Tibial nerve (tissue), 4 donors: ENCODE results near the gene TFEC. TPM values are rescaled to one million over a fixed set of nuclear protein-coding genes. Genes with fewer than 3 reads are reported as not detected.

Source experiments
- DNase-seq, 2 donors: peaks; one replicate each; pipeline ENCODE4 v3.0.0-alpha.2; 2019; ENCODE audit warnings: low spot score in 2 of 2
- H3K27ac ChIP-seq, 4 donors: fragments of 200-600 bp; sonication (generic) in 3 of 4; one replicate each; pipeline ENCODE4 v1.5.1; 2017 to 2019; ENCODE audit warnings: mild to moderate bottlenecking in 1 of 4
- H3K27me3 ChIP-seq, 2 donors: fragments of 200-600 bp; sonication (generic) in 1 of 2; one replicate each; pipeline versions ENCODE4 v1.5.1 to v1.6.0; 2017 to 2019
- H3K36me3 ChIP-seq, 3 donors: fragments of 200-600 bp; sonication (generic); one replicate each; pipeline ENCODE4 v1.5.1; 2018 to 2019
- H3K4me1 ChIP-seq, 4 donors: fragments of 200-600 bp; sonication (generic) in 3 of 4; one replicate each; pipeline ENCODE4 v1.5.1; 2017 to 2019
- H3K4me3 ChIP-seq, 4 donors: fragments of 200-600 bp; sonication (generic) in 3 of 4; one replicate each; pipeline ENCODE4 v1.5.1; 2017 to 2019; ENCODE audit warnings: mild to moderate bottlenecking in 1 of 4, moderate library complexity in 1 of 4
- H3K9me3 ChIP-seq, 4 donors: fragments of 200-600 bp; sonication (generic) in 3 of 4; one replicate each; pipeline ENCODE4 v1.5.1; 2017 to 2019
- CTCF ChIP-seq, 5 experiments: fragments of 200-600 bp in 3 of 5; fragments of 450-650 bp in 2 of 5; sonication (generic) in 3 of 5; IDR thresholded peaks; one replicate each; pipeline ENCODE4 v1.5.1; 2016 to 2019; ENCODE audit warnings: antibody characterized with exemption in 5 of 5, mild to moderate bottlenecking in 3 of 5, moderate library complexity in 2 of 5
- EP300 ChIP-seq, 2 donors: sonication (generic); formaldehyde crosslinking; IDR thresholded peaks; one replicate each; pipeline ENCODE4 v1.6.1; 2017; ENCODE audit warnings: antibody characterized with exemption in 2 of 2, mild to moderate bottlenecking in 1 of 2
- POLR2A ChIP-seq, 2 donors: fragments of 450-650 bp; IDR thresholded peaks; one replicate each; pipeline ENCODE4 v1.6.1; 2017; ENCODE audit warnings: antibody characterized with exemption in 2 of 2, mild to moderate bottlenecking in 2 of 2, moderate library complexity in 2 of 2
- WGBS, 2 donors: methylation state at CpG; one replicate each; pipeline ENCODE4 v1.1.5; 2018; 5-methylcytosine and 5-hydroxymethylcytosine counted together
- total RNA-seq, 4 donors: library from RNA; depleted of rRNA; stranded (reverse); fragments of >200 nt; gene quantifications; one replicate each; pipeline ENCODE4 v1.1.0, GENCODE V29; 2016

TFEC gene
- total RNA-seq, 4 donors from 2014 or later, result 2.6 to 9.9 (median 4.1) TPM

GRCh38 chr7:115975766-115976165, 54.8 kb downstream of the TFEC start:
- no peak overlapping the region for H3K4me3 ChIP-seq
- H3K36me3 ChIP-seq, result no peaks in the 10 kb centered on the region
- 74 to 79% methylated on average over 5 of the region's 5 CpGs for WGBS, 2 donors
- H3K27ac ChIP-seq, result no peak overlapping the region
- H3K9me3 ChIP-seq, result no peaks in the 10 kb centered on the region
- TF ChIP-seq EP300 (IDR thresholded peaks at IDR 0.05) (no peak), CTCF (IDR thresholded peaks at IDR 0.05) (no peak), POLR2A (IDR thresholded peaks at IDR 0.05) (no peak)
- no peaks in the 10 kb centered on the region for H3K27me3 ChIP-seq
- no peaks in the 10 kb centered on the region for H3K4me1 ChIP-seq
- DNase-seq, result no peak

GRCh38 chr7:115973406-115973805, 57.2 kb downstream of the TFEC start:
- no peak for DNase-seq
- no peaks in the 10 kb centered on the region for H3K27me3 ChIP-seq
- H3K36me3 ChIP-seq, result no peaks in the 10 kb centered on the region
- H3K4me1 ChIP-seq, result no peaks in the 10 kb centered on the region
- TF ChIP-seq EP300 (IDR thresholded peaks at IDR 0.05) (no peak), POLR2A (IDR thresholded peaks at IDR 0.05) (no peak), CTCF (IDR thresholded peaks at IDR 0.05) (no peak)
- H3K4me3 ChIP-seq, result no peak overlapping the region
- H3K9me3 ChIP-seq, result no peaks in the 10 kb centered on the region
- 85 to 92% methylated on average over 3 of the region's 3 CpGs for WGBS, 2 donors
- H3K27ac ChIP-seq, result no peak overlapping the region

GRCh38 chr7:115971506-115971905, 59.1 kb downstream of the TFEC start:
- TF ChIP-seq EP300 (IDR thresholded peaks at IDR 0.05), result no peak
- TF ChIP-seq POLR2A (IDR thresholded peaks at IDR 0.05), result no peak
- TF ChIP-seq CTCF (IDR thresholded peaks at IDR 0.05), result no peak

GRCh38 chr7:115968596-115968995, 62.0 kb downstream of the TFEC start:
- WGBS, 2 donors, result 88 to 91% methylated on average over 1 of the region's 1 CpG
- TF ChIP-seq CTCF (IDR thresholded peaks at IDR 0.05), result no peak
- TF ChIP-seq POLR2A (IDR thresholded peaks at IDR 0.05), result no peak
- TF ChIP-seq EP300 (IDR thresholded peaks at IDR 0.05), result no peak
- Histone ChIP-seq H3K27ac (no peak overlapping the region), H3K27me3 (no peaks in the 10 kb centered on the region), H3K36me3 (no peaks in the 10 kb centered on the region), H3K9me3 (no peaks in the 10 kb centered on the region), H3K4me1 (peaks cover 0 to 4% (median 0%) of the 10 kb centered on the region in 4 donors), H3K4me3 (no peak overlapping the region)
- no peak for DNase-seq

More at GRCh38 chr7:115971506-115971905, 59.1 kb downstream of the TFEC start:
- H3K4me3 ChIP-seq, result no peak overlapping the region
- H3K27me3 ChIP-seq, result no peaks in the 10 kb centered on the region
- no peak overlapping the region for H3K27ac ChIP-seq
- H3K4me1 ChIP-seq, result no peaks in the 10 kb centered on the region
- no peak for DNase-seq
- no peaks in the 10 kb centered on the region for H3K9me3 ChIP-seq
- no peaks in the 10 kb centered on the region for H3K36me3 ChIP-seq

- WGBS, 2 donors, result 67 to 75% methylated on average over 1 of the region's 1 CpG
- Histone ChIP-seq H3K27me3 (no peaks in the 10 kb centered on the region), H3K9me3 (no peaks in the 10 kb centered on the region), H3K36me3 (no peaks in the 10 kb centered on the region), H3K27ac (no peak overlapping the region), H3K4me1 (peaks cover 0 to 4% (median 0%) of the 10 kb centered on the region in 4 donors), H3K4me3 (no peak overlapping the region)
- DNase-seq, result no peak
- TF ChIP-seq EP300 (IDR thresholded peaks at IDR 0.05) (no peak), CTCF (IDR thresholded peaks at IDR 0.05) (no peak), POLR2A (IDR thresholded peaks at IDR 0.05) (no peak)
Observed at GRCh38 chr7:115968171-115968570, 62.4 kb downstream of the TFEC start.
